Measurements from ENCODE around the gene GABPB1.

- TF ChIP-seq EZH2phosphoT487 (IDR thresholded peaks at IDR 0.05; ENCODE audit: low read length): no peak
- no peak for TF ChIP-seq CTCF (IDR thresholded peaks at IDR 0.05; ENCODE audit: low read length)
- no peak for TF ChIP-seq EZH2 (optimal IDR thresholded peaks at IDR 0.05; ENCODE audit: low read depth, low read length)
Observed at GRCh38 chr15:50248994-50249582, 105.9 kb downstream of the GABPB1 start.
